Smooth muscle cell (in vitro differentiated cells): Measurements from ENCODE around the gene COLEC12. TPM values are rescaled to one million over a fixed set of nuclear protein-coding genes. Genes with fewer than 3 reads are reported as not detected.

Experiments used
- DNase-seq: peaks from one replicate; lab custom pipeline; 2025; ENCODE audit not compliant: unreplicated experiment; lab: John Stamatoyannopoulos, UW
- H2AFZ ChIP-seq: fragments of 200-600 bp; sonication (generic); 2 replicates; pipeline ENCODE4 v1.6.0; 2016; ENCODE audit warnings: antibody characterized with exemption, low read depth, mild to moderate bottlenecking
- H3F3A ChIP-seq: fragments of 200-600 bp; sonication (generic); 2 replicates; pipeline ENCODE4 v1.6.0; 2017; ENCODE audit warnings: antibody characterized with exemption, low read depth
- H3K27ac ChIP-seq: fragments of 200-600 bp; sonication (generic); 2 replicates; pipeline ENCODE4 v1.5.1; 2016; ENCODE audit warnings: low read depth, mild to moderate bottlenecking
- H3K27me3 ChIP-seq: fragments of 200-600 bp; sonication (generic); 2 replicates; pipeline ENCODE4 v1.6.1; 2016; ENCODE audit warnings: low read depth, mild to moderate bottlenecking
- H3K36me3 ChIP-seq: fragments of 200-600 bp; sonication (generic); 2 replicates; pipeline ENCODE4 v1.5.1; 2016; ENCODE audit warnings: low read depth
- H3K4me1 ChIP-seq: fragments of 200-600 bp; sonication (generic); 2 replicates; pipeline ENCODE4 v1.5.1; 2016; ENCODE audit warnings: low read depth
- H3K4me2 ChIP-seq: fragments of 200-600 bp; sonication (generic); 2 replicates; pipeline ENCODE4 v1.6.0; 2016; ENCODE audit warnings: mild to moderate bottlenecking
- H3K4me3 ChIP-seq: fragments of 200-600 bp; sonication (generic); 2 replicates; pipeline ENCODE4 v1.5.1; 2016; ENCODE audit warnings: mild to moderate bottlenecking
- H3K79me2 ChIP-seq: fragments of 200-600 bp; sonication (generic); 2 replicates; pipeline ENCODE4 v1.6.0; 2016; ENCODE audit warnings: low read depth, mild to moderate bottlenecking
- H3K9ac ChIP-seq: fragments of 200-600 bp; sonication (generic); 2 replicates; pipeline ENCODE4 v1.6.0; 2016; ENCODE audit warnings: low read depth
- H3K9me3 ChIP-seq: fragments of 200-600 bp; sonication (generic); replicated peaks from 2 replicates; pipeline ENCODE4 v1.5.1; 2016; ENCODE audit warnings: low read depth
- H4K20me1 ChIP-seq: fragments of 200-600 bp; sonication (generic); 2 replicates; pipeline ENCODE4 v1.6.0; 2016; ENCODE audit warnings: low read depth
- CTCF ChIP-seq: fragments of 200-600 bp; sonication (generic); IDR thresholded peaks from 2 replicates; pipeline ENCODE4 v1.5.1; 2017; ENCODE audit warnings: borderline replicate concordance, mild to moderate bottlenecking, antibody characterized with exemption; ENCODE audit not compliant: insufficient read depth, poor library complexity, severe bottlenecking
- WGBS: methylation state at CpG from one replicate; pipeline ENCODE4 v1.1.7; 2016; ENCODE audit warnings: low lambda C conversion rate; 5-methylcytosine and 5-hydroxymethylcytosine counted together
- polyA plus RNA-seq: library from polyadenylated mRNA; unstranded; fragments of >200 nt; fragmentation: Nextera tagmentation; extraction: Ambion mirVana; gene quantifications from 2 replicates; pipeline ENCODE4 v1.2.1, GENCODE V29; 2016
- total RNA-seq: library from RNA; depleted of rRNA; stranded (reverse); fragments of >200 nt; gene quantifications from 2 replicates; pipeline ENCODE4 v1.2.3, GENCODE V29; 2014

The COLEC12 gene
- total and polyA plus RNA-seq, 2 experiments from 2014 or later: 10.8 to 13.7 TPM

GRCh38 chr18:297936-298335, 202.6 kb downstream of the COLEC12 start:
- DNase-seq: no peak
- Histone ChIP-seq H3K9ac (no peak overlapping the region), H3K79me2 (no peaks in the 10 kb centered on the region), H3K4me3 (no peak overlapping the region), H3F3A (no peaks in the 10 kb centered on the region), H3K27me3 (no peaks in the 10 kb centered on the region), H4K20me1 (no peaks in the 10 kb centered on the region), H3K4me1 (no peaks in the 10 kb centered on the region), H3K27ac (no peak overlapping the region), H3K9me3 (no peaks in the 10 kb centered on the region), H3K36me3 (no peaks in the 10 kb centered on the region), H3K4me2 (no peak overlapping the region), H2AFZ (no peak overlapping the region)
- 92% methylated on average over 2 of the region's 2 CpGs for WGBS
- TF ChIP-seq CTCF: no peak

DNA sequence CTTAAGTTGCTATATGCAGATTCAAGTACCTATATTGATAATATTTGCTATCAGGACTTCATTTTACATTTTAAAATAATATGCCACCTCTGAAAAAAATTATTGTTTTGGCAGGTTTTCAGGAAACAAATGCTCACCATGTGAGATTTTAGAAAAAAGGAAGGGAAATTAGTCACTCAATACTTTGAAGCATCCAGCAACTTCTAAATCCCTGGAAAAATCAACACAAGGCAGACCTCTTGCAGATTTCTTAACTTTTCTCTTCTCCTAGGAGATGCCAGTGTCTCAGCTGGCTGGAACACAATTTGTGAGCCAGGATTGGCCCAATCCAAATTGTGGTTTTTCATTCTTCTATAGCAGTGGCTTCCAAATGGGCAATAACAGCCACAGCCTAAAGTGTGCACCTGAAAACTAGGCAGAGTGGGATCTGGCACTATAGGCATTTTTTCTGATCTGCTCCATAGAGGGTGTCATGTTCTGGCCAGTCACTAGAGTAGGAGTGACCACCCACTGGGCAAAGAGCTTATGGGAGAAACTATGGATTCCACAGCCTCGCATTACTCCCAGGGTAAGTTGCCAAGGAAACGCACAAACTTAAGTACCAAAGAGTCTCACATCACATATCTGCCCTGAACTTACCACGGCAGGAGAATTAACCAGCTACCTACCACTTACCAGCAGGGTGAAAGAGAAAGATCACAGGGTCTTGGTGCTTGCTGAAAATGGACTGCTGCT, 204.6 kb downstream of the COLEC12 start:
- 65% methylated on average over 3 of the region's 3 CpGs for WGBS
- H3K79me2 ChIP-seq: no peaks in the 10 kb centered on the region
- H3K4me3 ChIP-seq: no peak overlapping the region
- H3K9ac ChIP-seq: no peak overlapping the region
- no peak for TF ChIP-seq CTCF
- no peaks in the 10 kb centered on the region for H4K20me1 ChIP-seq
- H3K4me2 ChIP-seq: no peak overlapping the region
- DNase-seq: no peak
- H3K9me3 ChIP-seq: no peaks in the 10 kb centered on the region
- H3K36me3 ChIP-seq: no peaks in the 10 kb centered on the region
- no peaks in the 10 kb centered on the region for H3F3A ChIP-seq
- H3K27ac ChIP-seq: no peak overlapping the region
- no peaks in the 10 kb centered on the region for H3K27me3 ChIP-seq
- no peak overlapping the region for H2AFZ ChIP-seq
- no peaks in the 10 kb centered on the region for H3K4me1 ChIP-seq

DNA sequence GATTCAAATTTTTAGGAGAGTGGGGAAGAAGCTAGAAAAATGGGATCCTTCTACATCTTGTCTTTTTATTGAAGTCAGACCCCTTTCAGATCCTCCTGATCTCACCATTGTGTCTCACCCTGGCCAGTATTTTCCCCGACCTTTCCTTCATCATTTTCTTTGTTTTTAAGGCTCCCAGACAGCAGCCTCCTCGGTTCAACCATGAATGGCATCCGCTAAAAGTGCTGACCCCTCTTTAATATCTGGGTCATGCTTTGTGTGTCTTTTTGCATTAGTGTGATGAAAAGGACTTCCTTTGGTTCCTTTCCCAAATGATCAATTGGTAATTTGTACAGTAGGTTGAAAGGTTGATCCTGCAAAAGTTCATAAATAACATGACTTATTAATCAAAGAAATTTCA, 205.9 kb downstream of the COLEC12 start:
- Histone ChIP-seq H3K79me2 (no peaks in the 10 kb centered on the region), H3K4me1 (no peaks in the 10 kb centered on the region), H3K9ac (no peak overlapping the region), H3K27ac (no peak overlapping the region), H3K27me3 (no peaks in the 10 kb centered on the region), H3K4me3 (no peak overlapping the region), H2AFZ (no peak overlapping the region), H3K9me3 (no peaks in the 10 kb centered on the region), H3F3A (no peaks in the 10 kb centered on the region), H4K20me1 (no peaks in the 10 kb centered on the region), H3K36me3 (no peaks in the 10 kb centered on the region), H3K4me2 (no peak overlapping the region)
- no peak for TF ChIP-seq CTCF
- no peak for DNase-seq
- 94% methylated on average over 3 of the region's 3 CpGs for WGBS

DNA sequence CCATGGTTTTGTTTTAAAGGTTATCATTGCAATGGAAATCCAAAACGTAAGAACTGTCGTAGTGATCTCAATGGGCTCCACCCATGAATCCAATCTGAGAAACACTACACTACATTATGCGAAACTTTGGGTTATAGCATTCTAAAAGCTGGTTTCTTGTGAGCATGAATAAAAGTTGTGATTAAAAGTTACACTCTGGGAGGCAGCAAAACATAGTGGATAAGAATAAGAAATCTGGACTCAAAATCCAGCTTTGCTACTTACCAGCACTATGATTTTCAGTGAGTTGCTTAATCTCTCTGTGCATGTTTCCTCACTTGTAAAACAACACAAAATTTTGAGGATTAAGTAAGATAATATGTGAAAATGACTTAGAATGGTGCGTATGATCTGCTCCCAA, 207.0 kb downstream of the COLEC12 start:
- Histone ChIP-seq H3F3A (no peaks in the 10 kb centered on the region), H3K9ac (no peak overlapping the region), H3K36me3 (no peaks in the 10 kb centered on the region), H3K79me2 (no peaks in the 10 kb centered on the region), H3K4me1 (no peaks in the 10 kb centered on the region), H2AFZ (no peak overlapping the region), H3K27me3 (no peaks in the 10 kb centered on the region), H3K4me3 (no peak overlapping the region), H3K9me3 (no peaks in the 10 kb centered on the region), H4K20me1 (no peaks in the 10 kb centered on the region), H3K27ac (no peak overlapping the region), H3K4me2 (no peak overlapping the region)
- DNase-seq: no peak
- WGBS: 90% methylated on average over 4 of the region's 4 CpGs
- no peak for TF ChIP-seq CTCF
